Measurements from ENCODE around the gene COL6A1.

Gene COL6A1

DNA sequence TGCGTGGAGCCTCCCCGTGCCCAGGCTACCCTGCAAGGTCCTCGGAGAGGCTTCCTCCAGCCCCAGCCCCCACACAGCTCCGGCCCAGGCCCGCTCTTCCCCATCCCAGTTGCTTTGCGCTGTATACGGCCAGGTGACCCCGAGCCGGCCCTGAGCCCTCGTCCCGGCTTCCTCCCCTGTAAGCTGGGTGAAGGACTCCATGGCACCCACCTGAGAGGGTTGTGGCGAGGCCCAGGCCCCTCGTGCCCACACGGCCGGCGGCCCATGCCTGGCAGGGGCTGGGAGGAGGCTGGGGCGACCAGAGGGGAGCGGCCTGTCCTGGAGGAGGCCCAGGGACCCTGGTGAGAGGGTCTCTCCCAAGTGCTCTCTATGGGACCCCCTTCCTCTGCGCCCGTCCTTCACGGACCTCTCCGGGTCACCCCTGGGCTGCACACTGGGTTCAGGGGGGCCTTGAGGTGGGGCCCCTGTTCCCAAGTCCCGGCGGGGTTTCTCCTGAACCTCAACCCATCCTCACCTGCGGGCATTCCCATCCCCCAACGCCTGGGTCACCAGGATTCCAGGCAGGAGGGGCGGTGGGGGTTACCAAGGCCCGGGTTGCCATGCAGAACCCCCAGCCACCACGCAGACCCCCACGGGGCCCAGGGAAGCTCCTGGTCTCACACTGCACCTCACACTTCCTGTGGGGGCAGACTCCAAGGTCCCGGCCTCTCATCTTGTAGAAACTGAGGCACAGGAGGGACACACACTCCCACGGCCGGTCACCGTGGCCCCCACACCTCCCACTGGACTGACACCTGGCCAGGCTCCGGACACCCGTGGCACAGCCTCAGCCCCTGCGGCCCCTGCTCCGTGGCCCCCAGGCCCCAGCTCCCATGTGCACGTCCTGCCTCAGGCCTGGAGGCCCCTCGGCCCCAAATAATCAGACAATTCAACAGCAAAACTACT is 25.2 kb downstream of the COL6A1 start:
- H3K27me3 ChIP-seq (ENCODE audit: insufficient read depth, poor library complexity, severe bottlenecking) = no peaks in the 10 kb centered on the region
- H3K4me3 ChIP-seq (replicated peaks; ENCODE audit: insufficient read depth, low read length) = no peak overlapping the region
- no peak for TF ChIP-seq POLR2AphosphoS5 (IDR thresholded peaks at IDR 0.05; ENCODE audit: low read depth)
- TF ChIP-seq, protein P1, sequence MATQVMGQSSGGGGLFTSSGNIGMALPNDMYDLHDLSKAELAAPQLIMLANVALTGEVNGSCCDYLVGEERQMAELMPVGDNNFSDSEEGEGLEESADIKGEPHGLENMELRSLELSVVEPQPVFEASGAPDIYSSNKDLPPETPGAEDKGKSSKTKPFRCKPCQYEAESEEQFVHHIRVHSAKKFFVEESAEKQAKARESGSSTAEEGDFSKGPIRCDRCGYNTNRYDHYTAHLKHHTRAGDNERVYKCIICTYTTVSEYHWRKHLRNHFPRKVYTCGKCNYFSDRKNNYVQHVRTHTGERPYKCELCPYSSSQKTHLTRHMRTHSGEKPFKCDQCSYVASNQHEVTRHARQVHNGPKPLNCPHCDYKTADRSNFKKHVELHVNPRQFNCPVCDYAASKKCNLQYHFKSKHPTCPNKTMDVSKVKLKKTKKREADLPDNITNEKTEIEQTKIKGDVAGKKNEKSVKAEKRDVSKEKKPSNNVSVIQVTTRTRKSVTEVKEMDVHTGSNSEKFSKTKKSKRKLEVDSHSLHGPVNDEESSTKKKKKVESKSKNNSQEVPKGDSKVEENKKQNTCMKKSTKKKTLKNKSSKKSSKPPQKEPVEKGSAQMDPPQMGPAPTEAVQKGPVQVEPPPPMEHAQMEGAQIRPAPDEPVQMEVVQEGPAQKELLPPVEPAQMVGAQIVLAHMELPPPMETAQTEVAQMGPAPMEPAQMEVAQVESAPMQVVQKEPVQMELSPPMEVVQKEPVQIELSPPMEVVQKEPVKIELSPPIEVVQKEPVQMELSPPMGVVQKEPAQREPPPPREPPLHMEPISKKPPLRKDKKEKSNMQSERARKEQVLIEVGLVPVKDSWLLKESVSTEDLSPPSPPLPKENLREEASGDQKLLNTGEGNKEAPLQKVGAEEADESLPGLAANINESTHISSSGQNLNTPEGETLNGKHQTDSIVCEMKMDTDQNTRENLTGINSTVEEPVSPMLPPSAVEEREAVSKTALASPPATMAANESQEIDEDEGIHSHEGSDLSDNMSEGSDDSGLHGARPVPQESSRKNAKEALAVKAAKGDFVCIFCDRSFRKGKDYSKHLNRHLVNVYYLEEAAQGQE (IDR thresholded peaks at IDR 0.05; ENCODE audit: insufficient replicate concordance, low read depth) = no peak
- H3K27ac ChIP-seq (replicated peaks) = no peak overlapping the region
- no peak for DNase-seq (ENCODE audit: low read depth in 1 of 2, low spot score in 1 of 2)

DNA sequence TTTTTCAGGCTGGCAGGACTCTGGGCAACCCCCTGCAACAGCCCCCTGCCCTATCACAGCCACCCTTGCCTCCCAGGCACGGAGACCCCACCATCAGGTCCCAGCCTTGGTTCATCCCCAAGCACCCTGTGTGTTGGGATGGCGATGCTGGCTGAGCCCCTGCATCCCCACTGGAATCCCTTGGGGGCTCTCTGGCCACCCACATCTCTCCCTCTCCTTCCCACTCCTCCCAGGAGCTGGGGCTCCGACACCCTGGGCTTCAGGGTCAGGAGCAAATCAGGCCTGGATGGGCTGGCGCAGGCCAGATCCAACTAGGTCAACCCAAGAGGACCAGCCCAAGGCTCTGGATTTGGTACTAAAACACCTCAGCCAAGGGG is 25.9 kb downstream of the COL6A1 start:
- DNase-seq (ENCODE audit: low read depth in 1 of 2, low spot score in 1 of 2) = no peak
- Histone ChIP-seq H3K4me3 (replicated peaks; ENCODE audit: insufficient read depth, low read length) (no peak overlapping the region), H3K27ac (replicated peaks) (no peak overlapping the region), H3K27me3 (ENCODE audit: insufficient read depth, poor library complexity, severe bottlenecking) (no peaks in the 10 kb centered on the region)
- TF ChIP-seq, protein P1 (IDR thresholded peaks at IDR 0.05; ENCODE audit: insufficient replicate concordance, low read depth) = no peak
- TF ChIP-seq, protein P2, sequence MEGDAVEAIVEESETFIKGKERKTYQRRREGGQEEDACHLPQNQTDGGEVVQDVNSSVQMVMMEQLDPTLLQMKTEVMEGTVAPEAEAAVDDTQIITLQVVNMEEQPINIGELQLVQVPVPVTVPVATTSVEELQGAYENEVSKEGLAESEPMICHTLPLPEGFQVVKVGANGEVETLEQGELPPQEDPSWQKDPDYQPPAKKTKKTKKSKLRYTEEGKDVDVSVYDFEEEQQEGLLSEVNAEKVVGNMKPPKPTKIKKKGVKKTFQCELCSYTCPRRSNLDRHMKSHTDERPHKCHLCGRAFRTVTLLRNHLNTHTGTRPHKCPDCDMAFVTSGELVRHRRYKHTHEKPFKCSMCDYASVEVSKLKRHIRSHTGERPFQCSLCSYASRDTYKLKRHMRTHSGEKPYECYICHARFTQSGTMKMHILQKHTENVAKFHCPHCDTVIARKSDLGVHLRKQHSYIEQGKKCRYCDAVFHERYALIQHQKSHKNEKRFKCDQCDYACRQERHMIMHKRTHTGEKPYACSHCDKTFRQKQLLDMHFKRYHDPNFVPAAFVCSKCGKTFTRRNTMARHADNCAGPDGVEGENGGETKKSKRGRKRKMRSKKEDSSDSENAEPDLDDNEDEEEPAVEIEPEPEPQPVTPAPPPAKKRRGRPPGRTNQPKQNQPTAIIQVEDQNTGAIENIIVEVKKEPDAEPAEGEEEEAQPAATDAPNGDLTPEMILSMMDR (IDR thresholded peaks at IDR 0.05; ENCODE audit: insufficient read depth, low read length) = no peak
- no peak for TF ChIP-seq POLR2AphosphoS5 (IDR thresholded peaks at IDR 0.05; ENCODE audit: low read depth)
- no peak for TF ChIP-seq GABPA (IDR thresholded peaks at IDR 0.05; ENCODE audit: low read depth)
- no peak for TF ChIP-seq SPI1 (IDR thresholded peaks at IDR 0.05; ENCODE audit: borderline replicate concordance, low read depth)

DNA sequence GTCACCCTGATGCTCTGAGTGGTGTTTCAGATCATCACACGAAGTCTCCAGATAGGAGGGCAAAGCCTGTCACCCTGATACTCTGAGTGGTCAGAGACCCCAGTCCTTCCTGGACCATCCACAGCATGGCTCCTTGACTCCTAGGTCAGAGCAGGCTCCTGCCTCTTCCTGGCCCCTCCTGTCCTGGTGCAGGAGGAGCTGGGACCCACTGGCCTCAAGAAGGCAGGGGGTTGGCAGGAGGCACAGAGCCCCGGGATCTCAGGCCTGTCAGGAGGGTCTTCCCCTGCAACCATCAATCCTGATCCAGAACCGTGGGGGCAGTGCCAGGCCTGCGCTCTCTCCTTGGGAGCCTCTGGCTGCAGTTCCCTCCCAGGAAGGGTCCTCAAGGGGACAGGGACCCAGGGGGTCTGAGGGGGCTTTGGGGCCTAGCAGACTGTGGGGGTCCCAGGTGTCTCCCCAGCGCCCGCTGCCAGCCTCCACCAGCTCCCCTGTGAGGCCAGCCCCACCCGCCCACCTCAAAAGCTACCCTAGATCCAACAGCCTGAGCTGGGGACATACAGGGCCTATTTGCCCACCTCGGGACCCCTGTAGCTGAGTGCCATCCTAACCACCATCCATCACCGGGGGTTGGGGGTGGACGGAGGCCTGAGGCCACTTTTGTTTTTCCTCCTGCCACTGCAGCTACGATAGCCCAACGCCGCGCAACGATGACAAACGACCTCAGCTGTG is 27.5 kb downstream of the COL6A1 start:
- DNase-seq (ENCODE audit: low read depth in 1 of 2, low spot score in 1 of 2) = no peak
- Histone ChIP-seq H3K27ac (replicated peaks) (no peak overlapping the region), H3K27me3 (ENCODE audit: insufficient read depth, poor library complexity, severe bottlenecking) (no peaks in the 10 kb centered on the region), H3K4me3 (replicated peaks; ENCODE audit: insufficient read depth, low read length) (no peak overlapping the region)
- TF ChIP-seq SPI1 (IDR thresholded peaks at IDR 0.05; ENCODE audit: borderline replicate concordance, low read depth) (no peak), POLR2AphosphoS5 (IDR thresholded peaks at IDR 0.05; ENCODE audit: low read depth) (no peak), GABPA (IDR thresholded peaks at IDR 0.05; ENCODE audit: low read depth) (no peak)
- TF ChIP-seq, protein P2 (IDR thresholded peaks at IDR 0.05; ENCODE audit: insufficient read depth, low read length) = no peak
- TF ChIP-seq, protein P1 (IDR thresholded peaks at IDR 0.05; ENCODE audit: insufficient replicate concordance, low read depth) = no peak
